Nephron (organoid): ENCODE measurements around the gene MACROD2.

Source experiments
- H3K27ac Mint-ChIP-seq, 3 experiments: 2 replicates each; pipeline ENCODE4 v1.8.0; 2020; ENCODE audit warnings: mixed read lengths in 3 of 3, mild to moderate bottlenecking in 2 of 3, moderate library complexity in 1 of 3
- H3K27me3 Mint-ChIP-seq: 2 replicates; pipeline ENCODE4 v1.8.0; 2021; ENCODE audit warnings: low read depth, mild to moderate bottlenecking, moderate library complexity, mixed read lengths
- H3K36me3 Mint-ChIP-seq: 2 replicates; pipeline ENCODE4 v1.8.0; 2020; ENCODE audit warnings: low read depth, mixed read lengths
- H3K4me1 Mint-ChIP-seq: 2 replicates; pipeline ENCODE4 v1.8.0; 2020; ENCODE audit warnings: mixed read lengths
- H3K4me3 Mint-ChIP-seq, 3 experiments: 2 replicates each; pipeline ENCODE4 v1.8.0; 2020; ENCODE audit warnings: mild to moderate bottlenecking in 3 of 3, mixed read lengths in 3 of 3, moderate library complexity in 2 of 3
- H3K9me3 Mint-ChIP-seq: 2 replicates; pipeline ENCODE4 v1.8.0; 2020; ENCODE audit warnings: mixed read lengths
- CTCF ChIP-seq, 3 experiments: fragments of 200-600 bp; sonication (generic); IDR thresholded peaks; one replicate each; pipeline ENCODE4 v1.5.0; 2021; ENCODE audit warnings: antibody characterized with exemption in 3 of 3; ENCODE audit not compliant: unreplicated experiment in 3 of 3

Gene MACROD2

GRCh38 chr20:14522595-14522994, 527.3 kb downstream of the MACROD2 start:
- Mint-ChIP-seq H3K4me3 (no peak overlapping the region), H3K27me3 (peaks cover 5% of the 10 kb centered on the region), H3K9me3 (peaks cover 3% of the 10 kb centered on the region), H3K36me3 (no peaks in the 10 kb centered on the region), H3K4me1 (no peaks in the 10 kb centered on the region), H3K27ac (no peak overlapping the region)
- no peak for TF ChIP-seq CTCF (IDR thresholded peaks at IDR 0.05; ENCODE audit: unreplicated experiment in 3 of 3)

GRCh38 chr20:14523090-14523489, 527.8 kb downstream of the MACROD2 start:
- TF ChIP-seq CTCF (IDR thresholded peaks at IDR 0.05; ENCODE audit: unreplicated experiment in 3 of 3), result no peak
- no peaks in the 10 kb centered on the region for H3K36me3 Mint-ChIP-seq
- H3K9me3 Mint-ChIP-seq, result peaks cover 3% of the 10 kb centered on the region
- H3K27ac Mint-ChIP-seq, result no peak overlapping the region
- H3K4me1 Mint-ChIP-seq, result no peaks in the 10 kb centered on the region
- peaks cover 5% of the 10 kb centered on the region for H3K27me3 Mint-ChIP-seq
- H3K4me3 Mint-ChIP-seq, result no peak overlapping the region

- no peaks in the 10 kb centered on the region for H3K36me3 Mint-ChIP-seq
- H3K4me3 Mint-ChIP-seq, result no peak overlapping the region
- no peaks in the 10 kb centered on the region for H3K4me1 Mint-ChIP-seq
- H3K27ac Mint-ChIP-seq, result no peak overlapping the region
- peaks cover 5% of the 10 kb centered on the region for H3K27me3 Mint-ChIP-seq
- no peak for TF ChIP-seq CTCF (IDR thresholded peaks at IDR 0.05; ENCODE audit: unreplicated experiment in 3 of 3)
- peaks cover 2% of the 10 kb centered on the region for H3K9me3 Mint-ChIP-seq
Observed at GRCh38 chr20:14525426-14525825, 530.1 kb downstream of the MACROD2 start.

GRCh38 chr20:14526891-14527290, 531.6 kb downstream of the MACROD2 start:
- Mint-ChIP-seq H3K4me3 (no peak overlapping the region), H3K36me3 (no peaks in the 10 kb centered on the region), H3K4me1 (no peaks in the 10 kb centered on the region)

GRCh38 chr20:14531786-14532185, 536.5 kb downstream of the MACROD2 start:
- no peaks in the 10 kb centered on the region for H3K36me3 Mint-ChIP-seq
- TF ChIP-seq CTCF (IDR thresholded peaks at IDR 0.05; ENCODE audit: unreplicated experiment in 3 of 3), result no peak
- H3K27ac Mint-ChIP-seq, result no peak overlapping the region
- no peaks in the 10 kb centered on the region for H3K4me1 Mint-ChIP-seq
- no peak overlapping the region for H3K4me3 Mint-ChIP-seq
- no peaks in the 10 kb centered on the region for H3K27me3 Mint-ChIP-seq
- no peaks in the 10 kb centered on the region for H3K9me3 Mint-ChIP-seq

More at GRCh38 chr20:14526891-14527290, 531.6 kb downstream of the MACROD2 start:
- Mint-ChIP-seq H3K27me3 (peaks cover 5% of the 10 kb centered on the region), H3K27ac (no peak overlapping the region), H3K9me3 (no peaks in the 10 kb centered on the region)
- TF ChIP-seq CTCF (IDR thresholded peaks at IDR 0.05; ENCODE audit: unreplicated experiment in 3 of 3), result no peak

GRCh38 chr20:14536738-14537137, 541.4 kb downstream of the MACROD2 start:
- Mint-ChIP-seq H3K9me3 (no peaks in the 10 kb centered on the region), H3K27me3 (no peaks in the 10 kb centered on the region), H3K36me3 (no peaks in the 10 kb centered on the region), H3K27ac (no peak overlapping the region), H3K4me1 (no peaks in the 10 kb centered on the region), H3K4me3 (no peak overlapping the region)
- no peak for TF ChIP-seq CTCF (IDR thresholded peaks at IDR 0.05; ENCODE audit: unreplicated experiment in 3 of 3)
